ENCODE results near the gene SLC9A1. TPM values are rescaled to one million over a fixed set of nuclear protein-coding genes. Genes with fewer than 3 reads are reported as not detected.
"Not testable (repeated sequence)": the region's sequence is repeated elsewhere in the genome, so short reads cannot be mapped to it uniquely, and the experiment has no call there.

SLC9A1 gene
- polyA plus RNA-seq, 12 donors, result 11.4 to 39.4 (median 15.3) TPM; not detected in 1

DNA sequence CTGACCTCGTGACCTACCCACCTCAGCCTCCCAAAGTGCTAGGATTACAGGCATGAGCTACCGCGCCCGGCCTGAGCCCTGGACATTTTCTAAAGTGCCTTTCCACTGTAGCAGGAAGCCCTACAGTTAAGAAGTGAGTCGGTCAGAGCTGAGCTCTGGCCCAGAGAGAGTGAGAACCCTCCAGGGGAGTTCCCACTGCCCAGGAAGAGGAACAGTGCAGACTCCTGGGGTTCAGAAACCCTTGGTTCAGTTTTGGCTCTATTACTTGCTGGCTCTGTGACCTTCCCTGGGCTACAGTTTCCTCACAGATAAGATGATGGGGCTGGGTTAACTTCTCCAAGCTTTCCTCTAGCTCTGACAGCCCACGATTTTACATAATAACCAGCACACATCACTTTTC, 20.9 kb downstream of the SLC9A1 start:
- no peak for DNase-seq

DNA sequence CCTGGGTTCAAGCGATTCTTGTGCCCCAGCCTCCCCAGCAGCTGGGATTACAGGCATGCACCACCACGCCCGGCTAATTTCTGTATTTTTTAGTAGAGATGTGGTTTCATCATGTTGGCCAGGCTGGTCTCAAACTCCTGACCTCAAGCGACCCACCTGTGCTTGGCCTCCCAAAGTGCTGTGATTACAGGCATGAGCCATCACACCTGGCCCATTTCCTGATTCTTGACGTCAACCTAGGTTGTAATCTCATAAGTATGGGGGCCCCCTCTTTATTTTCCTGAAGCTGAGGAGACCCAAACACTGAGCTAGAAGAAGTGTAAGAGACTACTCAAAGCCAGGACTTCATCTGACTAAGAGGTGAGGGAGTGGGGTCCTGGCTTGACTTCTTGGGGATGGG, 21.8 kb downstream of the SLC9A1 start:
- no peak for DNase-seq

DNA sequence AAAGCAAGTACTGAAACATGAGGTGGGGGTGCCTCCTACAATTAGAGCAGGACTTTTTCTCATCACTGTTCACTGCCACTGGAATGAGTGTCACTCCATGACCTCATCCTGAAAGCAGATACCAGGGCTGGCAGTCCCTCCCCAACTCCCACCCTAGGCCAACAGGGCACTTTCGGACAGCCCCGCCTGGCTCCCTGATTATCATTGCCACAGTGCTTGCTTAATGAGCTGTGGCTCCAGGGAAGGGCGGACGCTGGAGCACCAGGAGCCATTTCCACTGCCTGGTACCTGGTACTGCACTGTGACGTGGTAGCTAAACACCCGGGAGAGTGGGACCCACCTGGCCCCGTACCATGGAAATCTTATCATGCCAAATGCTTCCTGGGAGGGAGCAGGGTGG, 22.3 kb downstream of the SLC9A1 start:
- no peak for DNase-seq

DNA sequence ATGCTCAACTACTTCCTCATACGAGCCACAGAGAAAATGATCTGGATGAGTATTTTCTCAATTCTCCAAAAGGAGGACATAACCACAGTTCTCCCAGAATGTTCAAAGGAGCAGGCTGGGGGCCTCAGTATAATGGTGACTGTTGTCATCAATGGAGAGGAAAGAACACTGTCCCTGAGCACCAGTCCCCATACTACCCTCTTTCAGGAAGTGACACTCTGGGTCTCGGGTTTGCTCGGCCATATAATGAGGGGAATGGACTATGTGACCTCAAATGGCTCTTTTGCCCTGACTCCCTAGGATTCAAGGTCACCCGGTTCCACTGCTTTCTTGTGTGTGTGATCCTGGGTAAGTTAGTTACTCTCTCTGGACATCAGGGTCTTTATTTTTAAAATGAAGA, 22.8 kb downstream of the SLC9A1 start:
- DNase-seq, result no peak

DNA sequence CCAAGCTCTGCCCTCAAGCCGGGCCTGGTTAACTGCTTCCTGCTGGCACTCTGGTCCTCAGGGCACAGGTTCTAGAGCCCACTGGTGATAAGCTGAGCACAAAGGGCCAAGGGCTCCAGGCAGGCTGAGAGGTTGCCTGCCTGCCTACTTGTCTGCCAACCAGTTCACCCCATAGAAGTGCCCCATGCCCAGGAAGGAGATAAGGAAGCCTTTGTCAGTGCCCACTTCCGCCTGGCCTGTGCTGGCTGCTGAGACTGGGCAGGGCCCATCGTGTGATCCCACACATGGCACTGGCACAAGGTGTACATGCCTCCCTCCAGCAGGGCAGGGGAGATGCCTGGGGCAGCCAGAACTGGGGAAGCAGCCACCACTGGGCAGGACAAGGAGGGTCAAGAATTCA, 24.1 kb downstream of the SLC9A1 start:
- DNase-seq, result no peak

DNA sequence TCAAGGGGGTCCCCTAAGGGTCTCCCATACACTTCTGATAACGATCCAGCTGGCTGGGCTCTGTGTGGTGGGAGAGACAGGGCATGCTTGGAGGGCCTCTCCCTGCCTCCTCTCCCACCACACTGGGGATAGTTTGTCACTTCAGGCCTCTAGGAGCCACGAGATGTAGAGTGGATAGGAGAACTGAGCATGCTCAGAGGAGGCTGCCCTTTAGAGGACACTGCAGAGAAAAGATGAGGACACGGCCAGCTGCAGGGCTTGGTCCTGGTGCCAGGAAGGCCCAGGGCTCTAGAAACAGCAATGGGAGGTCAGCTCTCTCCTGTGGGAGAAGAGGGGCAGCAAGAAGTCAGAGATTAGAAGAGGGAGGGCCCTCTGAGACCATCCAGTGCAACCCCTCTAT, 25.7 kb downstream of the SLC9A1 start:
- no peak for DNase-seq

DNA sequence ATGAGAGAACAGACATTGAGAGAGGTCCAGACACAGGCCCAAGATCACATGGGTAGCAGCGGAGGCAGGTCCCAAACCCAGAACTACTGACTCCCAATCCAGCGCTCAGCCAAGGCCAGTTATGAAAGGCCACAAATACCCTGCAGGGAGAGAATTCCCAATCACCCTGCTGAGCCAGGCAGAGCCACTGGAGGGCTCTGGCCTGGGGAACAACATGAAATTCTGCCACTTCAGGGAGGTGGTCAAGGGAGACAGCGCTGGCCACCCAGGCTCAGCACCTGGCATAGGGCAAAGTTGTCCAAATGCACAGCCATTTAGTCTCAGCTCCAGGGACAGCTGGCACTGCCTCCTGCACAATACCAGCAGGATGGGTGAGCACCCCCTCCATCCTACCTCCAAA, 27.5 kb downstream of the SLC9A1 start:
- DNase-seq, result no peak

DNA sequence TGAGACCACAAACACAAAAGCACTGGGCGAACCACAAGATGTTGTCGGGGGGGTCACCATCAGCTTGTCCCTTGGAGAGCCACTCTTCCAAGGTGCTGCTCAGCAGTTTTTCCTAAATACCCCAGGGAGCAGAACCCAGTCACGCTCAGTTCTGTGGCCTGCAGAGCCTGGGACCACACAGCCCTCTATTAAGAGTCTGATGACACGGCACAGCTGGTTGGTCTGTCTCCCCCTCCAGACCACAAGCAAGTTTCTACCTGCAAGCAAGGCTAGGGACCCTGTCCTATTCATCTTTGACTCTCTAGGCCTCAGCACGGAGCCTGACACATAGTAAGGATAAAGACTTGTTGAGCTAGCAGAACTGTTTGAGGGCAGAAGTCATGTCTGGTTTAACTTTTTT, 28.5 kb downstream of the SLC9A1 start:
- DNase-seq, result no peak

DNA sequence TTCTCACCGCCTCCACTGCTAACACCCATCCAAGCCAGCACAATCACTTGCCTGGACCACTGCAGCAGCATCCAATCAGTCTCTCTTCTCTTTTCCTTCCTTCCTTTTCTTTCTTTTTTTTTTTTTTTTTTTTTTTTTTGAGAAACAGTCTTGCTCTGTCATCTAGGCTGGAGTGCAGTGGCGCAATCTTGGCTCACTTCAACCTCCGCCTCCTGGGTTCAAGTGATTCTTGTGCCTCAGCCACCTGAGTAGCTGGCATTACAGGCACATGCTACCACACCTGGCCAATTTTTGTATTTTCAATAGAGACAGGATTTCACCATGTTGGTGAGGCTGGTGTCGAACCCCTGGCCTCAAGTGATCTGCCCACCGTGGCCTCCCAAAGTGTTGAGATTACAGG, 29.8 kb downstream of the SLC9A1 start:
- not testable (repeated sequence) for DNase-seq

DNA sequence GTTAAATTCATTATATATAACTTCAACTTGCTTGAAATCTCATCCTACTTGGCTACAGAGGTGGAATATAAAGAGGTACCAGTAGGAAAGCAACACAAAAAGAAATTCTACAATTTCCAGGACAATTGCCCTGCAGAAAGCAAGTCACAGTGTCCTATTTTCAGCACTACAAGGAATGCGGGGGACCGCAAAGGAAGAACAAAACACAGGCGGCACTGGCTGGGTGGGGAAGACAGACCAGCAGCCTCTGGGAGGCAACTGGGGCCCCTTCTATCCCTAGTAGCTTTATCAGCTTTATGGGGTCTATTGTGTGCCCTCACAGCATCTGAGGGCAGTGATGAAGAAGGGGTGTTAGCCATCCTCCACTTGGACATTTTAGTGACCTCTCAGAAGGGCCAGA, 30.5 kb downstream of the SLC9A1 start:
- DNase-seq, result no peak

DNA sequence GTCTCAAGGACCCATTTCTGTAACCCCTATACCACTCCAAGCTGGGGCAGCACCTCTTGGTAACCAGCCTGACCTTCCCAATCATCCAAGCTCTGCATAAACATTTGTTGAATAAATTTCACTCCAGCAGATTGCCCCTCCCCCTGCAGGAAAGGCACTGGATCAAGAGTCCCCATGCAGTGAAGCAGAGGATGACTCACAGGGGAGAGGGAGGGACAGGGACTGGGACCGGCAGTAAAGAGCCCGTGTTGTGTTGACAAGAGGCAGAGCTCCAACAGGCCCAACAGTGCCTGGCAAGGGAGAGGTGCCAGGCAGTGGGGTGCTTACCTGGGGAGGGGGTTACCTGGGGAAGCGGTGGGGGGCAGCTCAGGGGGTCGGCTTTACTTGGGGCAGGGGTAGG, 32.3 kb downstream of the SLC9A1 start:
- DNase-seq, result no peak

DNA sequence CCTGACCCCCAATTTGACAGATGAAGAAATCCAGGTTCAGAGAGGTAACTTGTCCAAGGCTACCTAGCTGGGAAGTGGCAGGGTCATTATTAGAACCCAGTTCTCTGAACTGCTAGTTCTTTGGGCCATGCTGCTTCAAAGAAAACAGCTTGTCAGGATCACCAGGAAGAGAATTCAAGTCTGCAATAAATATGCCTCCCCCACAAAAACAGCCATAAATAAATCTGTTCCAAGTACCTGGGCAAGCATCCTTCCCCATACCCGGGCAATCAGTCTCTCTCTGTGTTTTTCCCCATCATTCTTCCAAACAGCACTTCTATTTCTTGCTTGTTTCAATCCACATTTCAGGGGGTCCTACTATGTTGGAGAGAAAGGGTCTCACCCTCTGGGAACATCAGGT, 34.1 kb downstream of the SLC9A1 start:
- DNase-seq, result no peak

DNA sequence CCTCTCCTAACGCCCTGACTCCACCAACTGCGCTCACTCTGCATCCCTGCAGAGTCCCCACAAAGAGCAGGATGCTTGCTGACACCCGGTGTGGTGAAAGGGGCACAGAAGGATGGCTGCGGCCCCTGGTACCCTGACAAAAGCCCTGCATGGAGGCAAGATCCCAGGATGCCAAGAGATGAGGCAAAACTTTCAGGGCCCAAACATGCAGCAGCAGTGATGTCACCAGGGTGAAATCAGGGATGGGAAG, 36.6 kb downstream of the SLC9A1 start:
- no peak for DNase-seq

DNA sequence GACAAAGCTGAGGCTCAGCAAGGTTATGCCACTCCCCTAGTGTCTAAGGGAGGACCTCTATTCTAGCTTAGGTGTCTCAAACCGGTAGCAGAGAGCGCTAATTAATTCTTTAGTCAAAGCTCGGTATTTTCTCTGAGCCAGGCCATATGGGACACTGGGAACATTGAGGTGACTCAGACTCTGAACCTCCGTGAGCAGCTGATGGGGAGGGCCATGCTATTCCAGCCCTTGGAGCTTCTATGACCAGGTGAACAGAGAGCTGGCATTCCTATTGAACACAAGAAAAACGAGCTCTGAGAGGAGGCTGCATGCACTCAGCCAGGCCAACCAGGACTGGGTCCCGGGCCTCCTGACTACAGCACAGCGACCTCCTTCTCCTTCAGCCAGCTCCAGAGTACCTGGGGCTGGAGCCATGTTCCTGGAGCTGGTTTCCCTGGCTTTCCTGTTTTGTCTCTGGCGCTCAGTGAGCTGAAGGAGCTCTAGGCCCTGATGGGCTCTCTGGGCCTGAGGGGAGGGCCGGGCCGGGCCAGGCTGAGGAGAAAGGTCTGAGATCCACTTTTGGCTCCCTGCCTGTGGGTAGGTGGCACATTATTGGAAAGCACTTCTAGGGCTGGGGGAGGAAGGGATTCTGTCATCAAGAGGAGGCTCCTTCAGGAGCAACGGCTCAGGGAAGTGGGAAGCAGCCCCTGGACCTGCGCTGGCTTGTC, 37.0 kb downstream of the SLC9A1 start:
- DNase-seq, result no peak

DNA sequence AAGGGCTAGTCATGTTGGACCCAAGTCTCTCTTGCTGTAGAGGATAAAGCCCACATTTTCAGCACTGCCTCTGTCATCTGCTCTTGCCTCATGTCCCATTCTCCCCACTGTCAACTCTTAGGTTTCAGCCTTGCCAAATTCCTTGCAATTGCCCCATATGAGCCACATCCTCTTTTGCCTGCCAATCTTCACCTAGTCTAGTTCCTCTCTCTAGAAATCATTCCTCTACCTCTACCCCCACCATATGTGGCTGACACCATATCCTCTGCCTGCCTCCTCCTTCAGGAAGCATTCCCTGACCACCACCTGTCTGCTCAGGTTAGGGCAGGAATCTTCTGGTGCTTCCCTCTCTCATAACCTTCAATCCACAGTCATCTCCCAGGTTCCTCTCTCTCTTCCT, 38.2 kb downstream of the SLC9A1 start:
- DNase-seq, result no peak

DNA sequence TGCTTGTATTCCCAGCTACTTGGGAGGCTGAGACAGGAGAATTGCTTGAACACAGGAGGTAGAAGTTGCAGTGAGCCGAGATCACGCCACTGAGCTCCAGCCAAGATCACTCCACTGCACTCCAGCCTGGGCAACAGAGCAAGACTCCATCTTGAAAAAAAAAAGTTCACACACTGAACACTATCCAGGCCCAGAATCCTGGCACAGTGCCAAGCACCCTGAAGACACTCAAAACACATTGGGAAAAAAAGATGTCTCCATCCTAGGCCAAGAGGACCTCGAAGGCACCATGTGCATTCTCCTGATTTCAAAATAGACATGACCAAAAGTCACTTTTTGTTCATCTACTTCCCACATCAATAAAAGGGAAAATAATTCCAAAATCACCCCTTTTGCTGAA, 38.7 kb downstream of the SLC9A1 start:
- no peak for DNase-seq

DNA sequence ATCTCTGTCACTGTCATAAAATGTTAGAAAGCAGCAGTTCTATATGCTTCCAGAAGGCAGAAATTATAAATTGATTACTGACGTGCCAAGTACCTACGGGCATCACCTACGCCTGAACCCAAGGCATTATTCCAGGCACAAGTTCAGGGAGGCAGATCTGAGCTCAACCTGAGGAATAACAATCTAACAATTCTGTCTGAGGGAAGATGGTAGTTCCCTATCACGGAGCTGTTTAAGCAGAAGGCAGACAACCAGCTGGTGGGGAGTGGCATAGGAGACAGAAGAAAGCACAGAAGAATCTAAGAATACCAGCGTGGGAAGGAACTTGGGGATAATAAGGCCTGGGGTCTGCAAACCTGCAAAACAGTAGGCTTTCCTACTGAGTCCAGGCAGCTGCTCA, 40.4 kb downstream of the SLC9A1 start:
- DNase-seq, result no peak

DNA sequence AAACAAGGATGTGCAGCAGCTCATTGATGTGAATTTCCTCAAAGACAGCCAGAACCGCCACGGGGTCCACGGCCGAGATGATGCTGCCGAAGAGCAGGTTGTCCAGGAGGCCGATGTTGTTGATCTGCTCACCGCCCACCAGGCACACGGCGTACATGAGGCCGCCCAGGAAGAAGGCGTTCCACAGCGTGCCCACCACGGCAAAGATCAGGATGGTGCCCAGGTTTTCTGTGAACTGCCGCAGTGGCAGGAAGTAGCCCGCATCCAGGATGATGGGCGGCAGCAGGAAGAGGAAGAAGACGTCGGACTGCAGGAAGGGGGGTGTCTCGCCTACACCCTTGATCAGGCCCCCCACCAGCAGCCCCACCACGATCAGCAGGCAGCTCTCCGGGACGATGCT, 41.1 kb downstream of the SLC9A1 start:
- DNase-seq, result no peak

DNA sequence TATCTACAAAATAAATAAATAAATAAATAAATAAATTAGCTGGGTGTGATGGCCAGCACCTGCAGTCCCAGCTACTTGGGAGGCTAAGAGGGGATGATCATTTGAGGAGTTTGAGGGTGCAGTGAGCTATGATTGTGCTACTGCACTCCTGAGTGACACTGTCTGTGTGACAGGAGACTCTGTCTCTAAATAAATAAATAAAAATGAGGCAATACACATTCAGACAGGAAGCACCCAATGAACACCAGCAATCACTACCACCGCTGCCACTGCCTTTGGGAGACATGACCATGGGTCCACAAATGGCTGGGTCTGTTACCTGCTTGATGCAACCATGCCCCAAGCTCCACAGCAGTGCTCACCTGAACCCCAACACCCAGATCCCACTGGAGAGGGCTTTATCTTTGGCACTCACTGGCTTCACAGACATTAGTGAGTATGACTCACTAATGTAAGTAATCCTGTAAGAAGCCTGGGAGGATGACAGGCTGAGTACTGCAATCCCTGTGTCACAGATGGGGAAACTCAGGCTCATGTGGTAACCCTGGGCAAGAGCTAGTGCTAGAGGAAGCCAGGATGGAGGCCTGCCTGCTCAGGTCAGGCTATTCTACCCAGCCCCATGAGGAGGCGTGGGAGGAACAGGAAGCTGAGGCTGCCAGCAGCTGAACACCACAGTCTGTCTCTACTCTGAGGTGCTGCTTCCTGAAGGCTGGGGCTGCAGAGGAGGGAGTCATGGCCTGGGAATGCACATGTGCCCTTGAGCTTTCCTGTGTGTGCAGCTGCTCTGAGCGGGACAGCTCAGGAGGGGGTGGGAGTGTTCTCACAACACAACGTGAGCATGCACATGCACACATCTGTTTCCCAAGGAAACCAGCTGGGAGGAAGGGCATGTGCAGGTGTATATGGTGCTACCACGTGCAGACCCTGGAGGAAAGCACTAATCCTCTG, 43.0 kb downstream of the SLC9A1 start:
- DNase-seq, result peak; percentile 52

DNA sequence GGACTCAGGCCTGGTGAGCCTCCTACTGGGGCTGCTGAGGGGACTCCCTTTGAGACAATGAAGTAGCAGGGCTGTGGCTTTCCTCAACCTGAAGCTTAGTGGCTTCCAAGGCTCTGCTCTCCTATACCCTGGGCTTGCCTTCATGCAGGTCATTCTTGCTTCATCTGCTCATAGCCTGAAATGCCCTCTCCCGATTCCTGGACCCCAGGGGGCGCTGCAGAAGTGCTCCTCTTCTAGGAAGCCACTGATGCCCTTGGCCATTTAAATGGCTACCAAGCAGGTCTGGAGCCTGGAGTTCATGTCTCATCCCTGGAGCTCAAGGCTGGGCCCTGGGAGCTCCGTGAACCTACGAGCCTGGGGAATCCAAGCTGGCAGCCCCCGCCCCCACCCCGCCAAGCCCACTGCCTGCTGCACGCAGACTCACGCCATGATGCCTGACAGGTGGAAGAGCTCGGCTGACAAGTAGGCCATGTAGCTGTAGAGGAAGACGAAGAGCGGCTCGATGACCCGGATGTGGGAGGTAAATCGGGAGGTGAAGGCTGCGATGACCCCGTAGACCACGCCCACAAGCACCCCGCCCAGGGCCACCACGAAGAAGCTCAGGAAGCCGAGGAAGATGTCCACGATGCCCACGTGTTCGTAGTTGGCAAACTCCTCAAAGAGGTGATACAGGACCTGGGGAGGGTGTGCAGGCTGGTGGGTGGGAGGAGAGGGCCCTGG, 45.7 kb downstream of the SLC9A1 start:
- no peak for DNase-seq

DNA sequence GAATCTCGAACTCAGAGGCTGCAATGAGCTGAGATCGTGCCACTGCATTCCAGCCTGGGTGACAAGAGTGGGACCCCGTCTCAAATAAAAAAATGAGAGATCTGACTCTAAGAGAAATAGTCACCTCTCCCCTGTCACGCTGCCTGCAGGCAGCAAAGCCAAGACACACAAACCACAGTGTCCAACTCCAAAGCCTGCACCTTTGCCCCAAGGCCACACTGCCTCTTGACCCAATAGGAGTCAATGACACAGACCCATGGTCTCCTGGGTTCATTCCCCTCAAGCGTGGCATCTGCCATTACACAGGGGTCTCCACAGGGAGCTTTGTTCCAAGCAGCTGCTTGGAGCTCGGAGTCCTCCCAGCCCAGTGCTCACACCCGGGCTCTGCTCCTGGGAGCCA, 46.3 kb downstream of the SLC9A1 start:
- no peak for DNase-seq

DNA sequence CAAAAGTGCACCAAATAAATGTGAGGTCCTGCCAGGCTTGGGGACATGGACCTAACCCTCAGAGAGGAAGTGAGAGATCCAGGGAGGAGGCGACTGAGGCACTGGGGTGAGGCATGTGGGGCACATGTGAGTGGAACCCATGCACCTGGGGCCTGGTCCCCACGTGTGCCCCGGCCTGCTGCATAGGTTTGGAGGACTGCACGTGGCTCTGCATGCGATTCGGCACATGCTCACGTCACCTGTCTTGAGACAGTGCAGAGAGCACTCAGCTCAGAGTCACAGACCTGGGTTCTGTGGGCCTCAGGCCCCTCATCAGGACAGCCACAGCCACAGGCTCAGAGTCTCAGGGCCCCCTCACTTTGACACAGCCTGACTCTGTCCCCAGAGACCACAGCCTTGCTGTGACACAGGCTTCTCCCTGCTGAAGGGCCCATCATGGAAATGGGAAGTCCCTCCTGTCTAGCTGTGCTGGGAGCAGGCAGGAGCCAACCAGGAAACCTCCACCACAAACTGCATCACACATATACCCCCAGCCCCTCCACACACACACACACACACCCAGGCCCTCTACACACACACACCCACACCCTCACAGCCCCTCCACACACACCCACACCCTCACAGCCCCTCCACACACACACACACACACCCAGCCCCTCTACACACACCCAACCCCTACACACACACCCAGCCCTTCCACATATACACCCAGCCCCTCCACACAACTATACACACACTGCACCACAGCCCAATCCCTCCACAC, 48.2 kb downstream of the SLC9A1 start:
- DNase-seq, result no peak

All from muscle of arm (tissue), 12 donors.